WTC11 (cell line): ENCODE measurements around the gene NDUFA6. TPM values are rescaled to one million over a fixed set of nuclear protein-coding genes. Genes with fewer than 3 reads are reported as not detected.

Source experiments
- ATAC-seq: fragments of 200-7000 bp; cut with Tn5 transposase; 2 replicates; pipeline ENCODE4 v1.10.0; 2021; ENCODE audit warnings: mild to moderate bottlenecking, moderate library complexity
- CTCF ChIA-PET: fragments of 300-600 bp; sonication (Branson Sonifier 250); formaldehyde crosslinking; loops from one replicate; lab custom pipeline; 2021; ENCODE audit warnings: antibody characterized with exemption; lab: Charles Lee
- POLR2A ChIA-PET: fragments of 350-600 bp; sonication (Branson Sonifier 250); formaldehyde crosslinking; loops from one replicate; lab custom pipeline; 2021; ENCODE audit warnings: antibody characterized with exemption; lab: Charles Lee
- DNase-seq: peaks from one replicate; pipeline ENCODE4 v3.0.0; 2021; ENCODE audit warnings: low spot score
- H3K27ac Mint-ChIP-seq: 2 replicates; pipeline ENCODE4 v1.8.0; 2021; ENCODE audit warnings: mixed read lengths
- H3K27me3 Mint-ChIP-seq: 2 replicates; pipeline ENCODE4 v1.8.0; 2021; ENCODE audit warnings: low read depth, mild to moderate bottlenecking, moderate library complexity, mixed read lengths
- H3K36me3 Mint-ChIP-seq: 2 replicates; pipeline ENCODE4 v1.8.0; 2021; ENCODE audit warnings: mixed read lengths
- H3K4me1 Mint-ChIP-seq: 2 replicates; pipeline ENCODE4 v1.8.0; 2022; ENCODE audit warnings: mixed read lengths
- H3K4me3 Mint-ChIP-seq: 2 replicates; pipeline ENCODE4 v1.8.0; 2021; ENCODE audit warnings: mild to moderate bottlenecking, moderate library complexity, mixed read lengths
- H3K9me3 Mint-ChIP-seq: 2 replicates; pipeline ENCODE4 v1.8.0; 2021; ENCODE audit warnings: mixed read lengths
- AFF4 ChIP-seq: sonication (generic); formaldehyde crosslinking; IDR thresholded peaks from 2 replicates; pipeline ENCODE4 v1.8.1; 2023; ENCODE audit warnings: mild to moderate bottlenecking, missing genetic modification reagents, borderline replicate concordance
- AR ChIP-seq: fragments of 250-450 bp; sonication (Bioruptor Pico); IDR thresholded peaks from 2 replicates; pipeline ENCODE4 v1.9.0; 2021; ENCODE audit warnings: mild to moderate bottlenecking
- ATF6 ChIP-seq: sonication (generic); formaldehyde crosslinking; IDR thresholded peaks from 2 replicates; pipeline ENCODE4 v1.8.1; 2023; ENCODE audit warnings: mild to moderate bottlenecking, missing genetic modification reagents
- ERG ChIP-seq: fragments of 250-450 bp; sonication (Bioruptor Pico); IDR thresholded peaks from 2 replicates; pipeline ENCODE4 v1.8.0; 2021; ENCODE audit warnings: mild to moderate bottlenecking
- FOXJ3 ChIP-seq: sonication (generic); formaldehyde crosslinking; IDR thresholded peaks from 2 replicates; pipeline ENCODE4 v1.9.0; 2021; ENCODE audit warnings: missing genetic modification reagents, mild to moderate bottlenecking, borderline replicate concordance
- FOXP1 ChIP-seq: sonication (generic); formaldehyde crosslinking; IDR thresholded peaks from 2 replicates; pipeline ENCODE4 v1.8.0; 2022; ENCODE audit warnings: missing genetic modification reagents, mild to moderate bottlenecking, moderate library complexity, borderline replicate concordance
- FOXP4 ChIP-seq: sonication (generic); formaldehyde crosslinking; IDR thresholded peaks from 2 replicates; pipeline ENCODE4 v1.8.0; 2022; ENCODE audit warnings: mild to moderate bottlenecking, missing genetic modification reagents
- GRHL2 ChIP-seq: fragments of 250-450 bp; sonication (Bioruptor Pico); IDR thresholded peaks from 2 replicates; pipeline ENCODE4 v1.8.0; 2022; ENCODE audit warnings: mild to moderate bottlenecking, moderate library complexity; ENCODE audit not compliant: insufficient replicate concordance, severe bottlenecking
- NR1H2 ChIP-seq: sonication (generic); formaldehyde crosslinking; IDR thresholded peaks from 2 replicates; pipeline ENCODE4 v1.9.0; 2021; ENCODE audit warnings: mild to moderate bottlenecking, moderate library complexity, missing genetic modification reagents
- NR2C2 ChIP-seq: sonication (generic); formaldehyde crosslinking; IDR thresholded peaks from 2 replicates; pipeline ENCODE4 v1.8.0; 2022; ENCODE audit warnings: mild to moderate bottlenecking, missing genetic modification reagents
- NR3C1 ChIP-seq: sonication (generic); formaldehyde crosslinking; conservative IDR thresholded peaks from 2 replicates; pipeline ENCODE4 v1.8.1; 2023; ENCODE audit warnings: low read depth, mild to moderate bottlenecking, missing genetic modification reagents
- SMAD3 ChIP-seq: sonication (generic); formaldehyde crosslinking; IDR thresholded peaks from 2 replicates; pipeline ENCODE4 v1.8.0; 2022; ENCODE audit warnings: missing genetic modification reagents, mild to moderate bottlenecking, borderline replicate concordance
- SP1 ChIP-seq: sonication (generic); formaldehyde crosslinking; conservative IDR thresholded peaks from 2 replicates; pipeline ENCODE4 v1.8.1; 2022; ENCODE audit warnings: missing genetic modification reagents
- USF2 ChIP-seq: sonication (generic); formaldehyde crosslinking; IDR thresholded peaks from 2 replicates; pipeline ENCODE4 v1.8.1; 2023; ENCODE audit warnings: mild to moderate bottlenecking, missing genetic modification reagents, moderate library complexity
- ZBTB21 ChIP-seq: sonication (generic); formaldehyde crosslinking; IDR thresholded peaks from 2 replicates; pipeline ENCODE4 v1.8.1; 2023; ENCODE audit warnings: mild to moderate bottlenecking, missing genetic modification reagents, borderline replicate concordance
- ZBTB43 ChIP-seq: sonication (generic); formaldehyde crosslinking; IDR thresholded peaks from 2 replicates; pipeline ENCODE4 v1.8.1; 2023; ENCODE audit warnings: mild to moderate bottlenecking, missing genetic modification reagents
- ZNF219 ChIP-seq: sonication (generic); formaldehyde crosslinking; IDR thresholded peaks from 2 replicates; pipeline ENCODE4 v1.8.0; 2023; ENCODE audit warnings: missing genetic modification reagents, mild to moderate bottlenecking, borderline replicate concordance
- total RNA-seq: library from RNA; stranded (reverse); gene quantifications from 3 replicates; pipeline ENCODE4 v1.2.3, GENCODE V29; 2021

NDUFA6 gene
- total RNA-seq, 1 experiment from 2014 or later, result 85.9 TPM

GRCh38 chr22:42068291-42068690 lies 22.3 kb downstream of the NDUFA6 start:
- TF ChIP-seq ZNF219 (no peak), NR2C2 (no peak), ZBTB21 (no peak), ZBTB43 (CRISPR knock-in tag) (no peak), FOXJ3 (CRISPR knock-in tag) (no peak), NR1H2 (no peak), USF2 (no peak), AR (CRISPR knock-in tag) (no peak), SMAD3 (CRISPR knock-in tag) (no peak), SP1 (no peak)
- no peaks in the 10 kb centered on the region for H3K9me3 Mint-ChIP-seq
- POLR2A ChIA-PET, result no interaction called here
- ATAC-seq, result no peak
- H3K4me3 Mint-ChIP-seq, result no peak overlapping the region
- no peak overlapping the region for H3K27ac Mint-ChIP-seq
- peak; percentile 4 for DNase-seq
- H3K27me3 Mint-ChIP-seq, result peaks cover 23% of the 10 kb centered on the region
- peaks cover 27% of the 10 kb centered on the region for H3K36me3 Mint-ChIP-seq
- H3K4me1 Mint-ChIP-seq, result peaks cover 49% of the 10 kb centered on the region
- CTCF ChIA-PET, result interaction anchor here (1.0 kb wide), 1 partner anchor 142 kb away, joined by 3 read pairs; no protein-coding TSS in a partner anchor

- peaks cover 49% of the 10 kb centered on the region for H3K4me1 Mint-ChIP-seq
- ATAC-seq, result no peak
- no peaks in the 10 kb centered on the region for H3K9me3 Mint-ChIP-seq
- H3K27me3 Mint-ChIP-seq, result peaks cover 18% of the 10 kb centered on the region
- DNase-seq, result peak; percentile 1
- ChIA-PET POLR2A (no interaction called here), CTCF (interaction anchor here (1.0 kb wide), 1 partner anchor 142 kb away, joined by 3 read pairs; no protein-coding TSS in a partner anchor)
- H3K4me3 Mint-ChIP-seq, result no peak overlapping the region
- no peak overlapping the region for H3K27ac Mint-ChIP-seq
- peaks cover 32% of the 10 kb centered on the region for H3K36me3 Mint-ChIP-seq
- no peak for TF ChIP-seq FOXP4
- TF ChIP-seq USF2, result no peak
- TF ChIP-seq NR3C1 (CRISPR knock-in tag), result no peak
- no peak for TF ChIP-seq AFF4
- TF ChIP-seq FOXP1 (CRISPR knock-in tag), result no peak
- no peak for TF ChIP-seq ERG (CRISPR knock-in tag)
- TF ChIP-seq GRHL2 (CRISPR knock-in tag), result no peak
- TF ChIP-seq NR1H2, result no peak
- TF ChIP-seq ATF6, result no peak
These were observed 22.8 kb downstream of the NDUFA6 start for GRCh38 chr22:42067671-42068251.
